ENCODE data around the gene COX18.

DNA sequence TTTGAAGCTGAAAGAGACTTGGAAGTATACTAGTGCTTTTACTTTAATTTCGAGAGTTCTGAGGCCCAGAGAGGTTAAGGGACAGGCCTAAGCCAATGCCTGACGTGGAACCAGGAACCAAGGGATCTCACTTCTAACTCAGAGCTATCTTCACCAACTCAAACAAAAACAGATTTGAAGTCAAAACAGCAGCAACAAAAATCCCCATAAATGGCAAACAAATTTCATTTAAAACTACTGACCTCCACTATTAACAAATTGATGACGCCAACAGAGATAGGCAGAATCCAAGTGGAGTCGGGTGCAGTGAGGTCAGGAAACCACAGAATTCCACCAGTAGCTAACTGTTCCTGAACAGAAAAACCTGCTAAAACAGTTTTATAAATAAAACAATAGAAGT lies 5.0 kb downstream of the COX18 start:
- TF ChIP-seq EZH2 (IDR thresholded peaks at IDR 0.05) = no peak
- no peak for TF ChIP-seq FOXP2 (optimal IDR thresholded peaks at IDR 0.05; ENCODE audit: control extremely low read depth, extremely low read length, insufficient read depth)
- no peak for TF ChIP-seq POLR2AphosphoS5 (IDR thresholded peaks at IDR 0.05; ENCODE audit: borderline replicate concordance, low read depth, low read length)

All from SK-N-MC (cell line).